ENCODE data around the gene RASSF8.

- TF ChIP-seq SUZ12 (IDR thresholded peaks at IDR 0.05; ENCODE audit: extremely low read depth, insufficient read depth, insufficient read length) = no peak
- no peak for TF ChIP-seq YY1 (IDR thresholded peaks at IDR 0.05; ENCODE audit: insufficient read depth, insufficient read length)
- TF ChIP-seq ZNF274 (IDR thresholded peaks at IDR 0.05; ENCODE audit: low read depth, low read length) = no peak
Measured at GRCh38 chr12:26092346-26093105, 134.0 kb downstream of the RASSF8 start.

Data from NT2/D1 (cell line).